GM23338 (cell line): ENCODE measurements around the gene HOXD1.

Source experiments
- CREB1 ChIP-seq: fragments of 250-450 bp; sonication (Bioruptor Pico); IDR thresholded peaks from 2 replicates; pipeline ENCODE4 v1.5.0; 2020; ENCODE audit warnings: low read depth, mild to moderate bottlenecking, moderate library complexity
- EZH2 ChIP-seq: fragments of 200-600 bp; sonication (generic); IDR thresholded peaks from one replicate; pipeline ENCODE4 v1.8.0; 2017; ENCODE audit warnings: antibody characterized with exemption, mild to moderate bottlenecking, low read depth; ENCODE audit not compliant: unreplicated experiment
- EZH2phosphoT487 ChIP-seq: fragments of 200-600 bp; sonication (generic); IDR thresholded peaks from one replicate; pipeline ENCODE4 v1.8.1; 2018; ENCODE audit warnings: antibody characterized with exemption; ENCODE audit not compliant: unreplicated experiment
- JUNB ChIP-seq: IDR thresholded peaks from one replicate; pipeline ENCODE4 v1.6.1; 2016; ENCODE audit warnings: antibody characterized with exemption; ENCODE audit not compliant: unreplicated experiment
- NANOG ChIP-seq: IDR thresholded peaks from 2 replicates; pipeline ENCODE4 v1.6.1; 2016; ENCODE audit warnings: antibody characterized with exemption, borderline replicate concordance
- POLR2AphosphoS5 ChIP-seq: IDR thresholded peaks from 2 replicates; pipeline ENCODE4 v1.6.1; 2016; ENCODE audit warnings: antibody characterized with exemption, low read depth
- STAT1 ChIP-seq: IDR thresholded peaks from one replicate; pipeline ENCODE4 v1.6.1; 2016; ENCODE audit warnings: antibody characterized with exemption; ENCODE audit not compliant: unreplicated experiment
- ZNF114 ChIP-seq: fragments of 250-450 bp; sonication (Bioruptor Pico); IDR thresholded peaks from 2 replicates; pipeline ENCODE4 v1.5.0; 2020; ENCODE audit warnings: mild to moderate bottlenecking, moderate library complexity
- TF ChIP-seq, protein P1 (sequence below): IDR thresholded peaks from 2 replicates; pipeline ENCODE4 v1.6.1; 2016; ENCODE audit warnings: antibody characterized with exemption
- TF ChIP-seq, protein P2 (sequence below), 2 experiments: fragments of 200-600 bp in 1 of 2; sonication (generic) in 1 of 2; conservative IDR thresholded peaks; 2 replicates each; pipeline versions ENCODE4 v1.5.1 to v1.6.1; 2016 to 2017; ENCODE audit warnings: antibody characterized with exemption in 2 of 2, low read depth in 2 of 2, mild to moderate bottlenecking in 2 of 2, moderate library complexity in 1 of 2
- TF ChIP-seq, protein P3 (sequence below): IDR thresholded peaks from one replicate; pipeline ENCODE4 v1.6.1; 2018; ENCODE audit warnings: antibody characterized with exemption; ENCODE audit not compliant: unreplicated experiment

DNA sequence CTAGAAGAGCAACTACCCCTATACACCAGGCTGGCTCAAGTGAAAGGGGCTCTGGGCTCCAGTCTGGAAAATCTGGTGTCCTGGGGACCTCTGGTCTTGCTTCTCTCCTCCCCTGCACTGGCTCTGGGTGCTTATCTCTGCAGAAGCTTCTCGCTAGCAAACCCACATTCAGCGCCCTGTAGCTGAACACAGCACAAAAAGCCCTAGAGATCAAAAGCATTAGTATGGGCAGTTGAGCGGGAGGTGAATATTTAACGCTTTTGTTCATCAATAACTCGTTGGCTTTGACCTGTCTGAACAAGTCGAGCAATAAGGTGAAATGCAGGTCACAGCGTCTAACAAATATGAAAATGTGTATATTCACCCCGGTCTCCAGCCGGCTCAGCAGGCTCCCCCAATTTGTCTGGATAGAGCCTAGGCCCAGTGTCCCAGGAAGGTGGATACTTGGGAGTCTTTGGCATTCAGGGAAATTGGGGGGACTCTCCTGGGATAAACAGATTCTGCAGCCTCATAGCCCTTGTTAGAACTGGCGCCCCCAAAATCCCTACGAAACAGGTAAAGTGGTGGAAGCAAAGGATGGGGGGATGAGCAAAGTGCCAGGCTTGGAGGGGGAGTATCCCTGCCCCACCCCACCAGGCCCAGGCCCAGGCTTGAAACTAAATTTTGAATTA, 39.6 kb upstream of the HOXD1 start:
- TF ChIP-seq, protein P1, sequence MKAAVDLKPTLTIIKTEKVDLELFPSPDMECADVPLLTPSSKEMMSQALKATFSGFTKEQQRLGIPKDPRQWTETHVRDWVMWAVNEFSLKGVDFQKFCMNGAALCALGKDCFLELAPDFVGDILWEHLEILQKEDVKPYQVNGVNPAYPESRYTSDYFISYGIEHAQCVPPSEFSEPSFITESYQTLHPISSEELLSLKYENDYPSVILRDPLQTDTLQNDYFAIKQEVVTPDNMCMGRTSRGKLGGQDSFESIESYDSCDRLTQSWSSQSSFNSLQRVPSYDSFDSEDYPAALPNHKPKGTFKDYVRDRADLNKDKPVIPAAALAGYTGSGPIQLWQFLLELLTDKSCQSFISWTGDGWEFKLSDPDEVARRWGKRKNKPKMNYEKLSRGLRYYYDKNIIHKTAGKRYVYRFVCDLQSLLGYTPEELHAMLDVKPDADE: no peak
- peak; percentile 82 for TF ChIP-seq EZH2
- TF ChIP-seq, protein P2, sequence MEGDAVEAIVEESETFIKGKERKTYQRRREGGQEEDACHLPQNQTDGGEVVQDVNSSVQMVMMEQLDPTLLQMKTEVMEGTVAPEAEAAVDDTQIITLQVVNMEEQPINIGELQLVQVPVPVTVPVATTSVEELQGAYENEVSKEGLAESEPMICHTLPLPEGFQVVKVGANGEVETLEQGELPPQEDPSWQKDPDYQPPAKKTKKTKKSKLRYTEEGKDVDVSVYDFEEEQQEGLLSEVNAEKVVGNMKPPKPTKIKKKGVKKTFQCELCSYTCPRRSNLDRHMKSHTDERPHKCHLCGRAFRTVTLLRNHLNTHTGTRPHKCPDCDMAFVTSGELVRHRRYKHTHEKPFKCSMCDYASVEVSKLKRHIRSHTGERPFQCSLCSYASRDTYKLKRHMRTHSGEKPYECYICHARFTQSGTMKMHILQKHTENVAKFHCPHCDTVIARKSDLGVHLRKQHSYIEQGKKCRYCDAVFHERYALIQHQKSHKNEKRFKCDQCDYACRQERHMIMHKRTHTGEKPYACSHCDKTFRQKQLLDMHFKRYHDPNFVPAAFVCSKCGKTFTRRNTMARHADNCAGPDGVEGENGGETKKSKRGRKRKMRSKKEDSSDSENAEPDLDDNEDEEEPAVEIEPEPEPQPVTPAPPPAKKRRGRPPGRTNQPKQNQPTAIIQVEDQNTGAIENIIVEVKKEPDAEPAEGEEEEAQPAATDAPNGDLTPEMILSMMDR (conservative IDR thresholded peaks at IDR 0.05; ENCODE audit: low read depth in 2 of 2): no peak
- no peak for TF ChIP-seq CREB1 (CRISPR knock-in tag)
- TF ChIP-seq NANOG: no peak
- TF ChIP-seq, protein P3, sequence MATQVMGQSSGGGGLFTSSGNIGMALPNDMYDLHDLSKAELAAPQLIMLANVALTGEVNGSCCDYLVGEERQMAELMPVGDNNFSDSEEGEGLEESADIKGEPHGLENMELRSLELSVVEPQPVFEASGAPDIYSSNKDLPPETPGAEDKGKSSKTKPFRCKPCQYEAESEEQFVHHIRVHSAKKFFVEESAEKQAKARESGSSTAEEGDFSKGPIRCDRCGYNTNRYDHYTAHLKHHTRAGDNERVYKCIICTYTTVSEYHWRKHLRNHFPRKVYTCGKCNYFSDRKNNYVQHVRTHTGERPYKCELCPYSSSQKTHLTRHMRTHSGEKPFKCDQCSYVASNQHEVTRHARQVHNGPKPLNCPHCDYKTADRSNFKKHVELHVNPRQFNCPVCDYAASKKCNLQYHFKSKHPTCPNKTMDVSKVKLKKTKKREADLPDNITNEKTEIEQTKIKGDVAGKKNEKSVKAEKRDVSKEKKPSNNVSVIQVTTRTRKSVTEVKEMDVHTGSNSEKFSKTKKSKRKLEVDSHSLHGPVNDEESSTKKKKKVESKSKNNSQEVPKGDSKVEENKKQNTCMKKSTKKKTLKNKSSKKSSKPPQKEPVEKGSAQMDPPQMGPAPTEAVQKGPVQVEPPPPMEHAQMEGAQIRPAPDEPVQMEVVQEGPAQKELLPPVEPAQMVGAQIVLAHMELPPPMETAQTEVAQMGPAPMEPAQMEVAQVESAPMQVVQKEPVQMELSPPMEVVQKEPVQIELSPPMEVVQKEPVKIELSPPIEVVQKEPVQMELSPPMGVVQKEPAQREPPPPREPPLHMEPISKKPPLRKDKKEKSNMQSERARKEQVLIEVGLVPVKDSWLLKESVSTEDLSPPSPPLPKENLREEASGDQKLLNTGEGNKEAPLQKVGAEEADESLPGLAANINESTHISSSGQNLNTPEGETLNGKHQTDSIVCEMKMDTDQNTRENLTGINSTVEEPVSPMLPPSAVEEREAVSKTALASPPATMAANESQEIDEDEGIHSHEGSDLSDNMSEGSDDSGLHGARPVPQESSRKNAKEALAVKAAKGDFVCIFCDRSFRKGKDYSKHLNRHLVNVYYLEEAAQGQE: no peak
- no peak for TF ChIP-seq POLR2AphosphoS5
- no peak for TF ChIP-seq JUNB
- TF ChIP-seq EZH2phosphoT487: no peak
- TF ChIP-seq STAT1: no peak
- no peak for TF ChIP-seq ZNF114
